Liver (tissue), 9 donors: ENCODE data around the gene GABPB1. TPM values are rescaled to one million over a fixed set of nuclear protein-coding genes. Genes with fewer than 3 reads are reported as not detected.
A peak's percentile ranks its signal among the peaks of the same experiment; 100 is the strongest.

Experiments
- DNase-seq: peaks from one replicate; pipeline ENCODE4 v3.0.0-alpha.2; 2017; ENCODE audit warnings: low spot score
- H3K27ac ChIP-seq, 2 donors: one replicate each; pipeline ENCODE4 v1.7.0; 2013; ENCODE audit warnings: inconsistent platforms in 2 of 2, low read length in 2 of 2, control low read depth in 1 of 2, low read depth in 1 of 2, mild to moderate bottlenecking in 1 of 2
- H3K27me3 ChIP-seq, 4 donors: one replicate each; pipeline versions ENCODE4 v1.6.1 to v1.7.0; 2013; ENCODE audit warnings: low read length in 3 of 4, inconsistent platforms in 1 of 4, mild to moderate bottlenecking in 1 of 4, moderate library complexity in 1 of 4; ENCODE audit not compliant: control insufficient read depth in 4 of 4, insufficient read depth in 4 of 4
- H3K36me3 ChIP-seq, 4 donors: one replicate each; pipeline versions ENCODE4 v1.6.1 to v1.7.0; 2013; ENCODE audit warnings: low read length in 3 of 4, mild to moderate bottlenecking in 3 of 4, low read depth in 1 of 4, moderate library complexity in 1 of 4; ENCODE audit not compliant: control insufficient read depth in 4 of 4, insufficient read depth in 3 of 4
- H3K4me1 ChIP-seq, 4 donors: one replicate each; pipeline versions ENCODE4 v1.6.1 to v1.7.0; 2013; ENCODE audit warnings: low read length in 3 of 4, mild to moderate bottlenecking in 3 of 4, moderate library complexity in 1 of 4; ENCODE audit not compliant: control insufficient read depth in 4 of 4, insufficient read depth in 4 of 4
- H3K4me3 ChIP-seq, 3 donors: one replicate each; pipeline versions ENCODE4 v1.6.1 to v1.7.0; 2013; ENCODE audit warnings: low read length in 3 of 3, control low read depth in 1 of 3, low read depth in 1 of 3, mild to moderate bottlenecking in 1 of 3
- H3K9ac ChIP-seq, 2 donors: one replicate each; pipeline ENCODE4 v1.7.0; 2013; ENCODE audit warnings: low read length in 2 of 2, mild to moderate bottlenecking in 2 of 2, moderate library complexity in 2 of 2, control low read depth in 1 of 2, low read depth in 1 of 2
- H3K9me3 ChIP-seq, 4 donors: one replicate each; pipeline versions ENCODE4 v1.6.1 to v1.7.0; 2013; ENCODE audit warnings: low read length in 3 of 4; ENCODE audit not compliant: control insufficient read depth in 4 of 4
- ATF3 ChIP-seq: IDR thresholded peaks from 2 replicates; pipeline ENCODE4 v1.6.1; 2016; ENCODE audit warnings: antibody characterized with exemption
- CTCF ChIP-seq: fragments of 150-350 bp; IDR thresholded peaks from 2 replicates; pipeline ENCODE4 v1.5.1; 2017; ENCODE audit warnings: improper control_type of control experiment, low read depth, low read length; ENCODE audit not compliant: missing input control
- EGR1 ChIP-seq, 2 donors: IDR thresholded peaks; 2 replicates each; pipeline ENCODE4 v1.6.1; 2016 to 2018; ENCODE audit warnings: antibody characterized with exemption in 2 of 2, low read depth in 2 of 2
- FOXA2 ChIP-seq: IDR thresholded peaks from 2 replicates; pipeline ENCODE4 v1.6.1; 2016; ENCODE audit warnings: antibody characterized with exemption
- GABPA ChIP-seq, 2 donors: IDR thresholded peaks in 1 of 2; conservative IDR thresholded peaks in 1 of 2; 2 replicates each; pipeline ENCODE4 v1.6.1; 2016; ENCODE audit warnings: antibody characterized with exemption in 2 of 2, mild to moderate bottlenecking in 1 of 2, moderate library complexity in 1 of 2
- HNF4A ChIP-seq, 2 donors: conservative IDR thresholded peaks; 2 replicates each; pipeline ENCODE4 v1.6.1; 2016; ENCODE audit warnings: antibody characterized with exemption in 2 of 2, mild to moderate bottlenecking in 2 of 2
- HNF4G ChIP-seq: IDR thresholded peaks from 2 replicates; pipeline ENCODE4 v1.6.1; 2016; ENCODE audit warnings: antibody characterized with exemption
- JUND ChIP-seq, 2 donors: IDR thresholded peaks; 2 replicates each; pipeline ENCODE4 v1.6.1; 2016; ENCODE audit warnings: antibody characterized with exemption in 2 of 2
- MAX ChIP-seq: IDR thresholded peaks from 2 replicates; pipeline ENCODE4 v1.6.1; 2016; ENCODE audit warnings: antibody characterized with exemption
- NR2F2 ChIP-seq: IDR thresholded peaks from 2 replicates; pipeline ENCODE4 v1.6.1; 2016; ENCODE audit warnings: antibody characterized with exemption
- RAD21 ChIP-seq, 2 donors: IDR thresholded peaks; 2 replicates each; pipeline ENCODE4 v1.6.1; 2016; ENCODE audit warnings: antibody characterized with exemption in 2 of 2, mild to moderate bottlenecking in 2 of 2
- REST ChIP-seq: IDR thresholded peaks from 2 replicates; pipeline ENCODE4 v1.6.1; 2016; ENCODE audit warnings: antibody characterized with exemption, mild to moderate bottlenecking
- RXRA ChIP-seq, 2 donors: IDR thresholded peaks; 2 replicates each; pipeline ENCODE4 v1.6.1; 2017 to 2018; ENCODE audit warnings: antibody characterized with exemption in 2 of 2, mild to moderate bottlenecking in 1 of 2
- TAF1 ChIP-seq: conservative IDR thresholded peaks from 2 replicates; pipeline ENCODE4 v1.6.1; 2016; ENCODE audit warnings: antibody characterized with exemption, mild to moderate bottlenecking
- ZBTB33 ChIP-seq: IDR thresholded peaks from 2 replicates; pipeline ENCODE4 v1.6.1; 2016; ENCODE audit warnings: antibody characterized with exemption
- WGBS: extraction: QIAGEN DNeasy Blood & Tissue Kit; methylation state at CpG from one replicate; pipeline ENCODE4 v1.1.7; 2013; 5-methylcytosine and 5-hydroxymethylcytosine counted together
- polyA plus RNA-seq, 2 donors: library from polyadenylated mRNA; stranded (reverse) in 1 of 2; unstranded in 1 of 2; fragments of 200-250 nt in 1 of 2; fragments of >200 nt in 1 of 2; fragmentation: Nextera tagmentation in 1 of 2; extraction: Ambion mirVana in 1 of 2; gene quantifications; one replicate each; pipeline versions ENCODE4 v1.2.1 to v1.2.3, GENCODE V29; 2013 to 2015
- total RNA-seq, 2 donors: library from RNA; depleted of rRNA; stranded (reverse); fragments of >200 nt; gene quantifications; one replicate each; pipeline ENCODE4 v1.2.3, GENCODE V29; 2014
- donor health status: healthy.
- donor health status: healthy.
- donor health status: healthy.
- donor health status: healthy.
- donor health status: healthy.

The GABPB1 gene
- total and polyA plus RNA-seq, 4 donors = 4.4 to 23.6 (median 9.8) TPM

- Histone ChIP-seq H3K36me3 (peaks cover under 1 to 5% (median 2%) of the 10 kb centered on the region in 4 donors), H3K9me3 (no peaks in the 10 kb centered on the region), H3K27ac (peak overlapping the region; percentile 99 to 100), H3K4me3 (peak overlapping the region; percentile 66 to 98 (median 95)), H3K4me1 (peaks cover 5 to 28% (median 17%) of the 10 kb centered on the region in 4 donors), H3K9ac (peak overlapping the region; percentile 96 to 100), H3K27me3 (no peaks in the 10 kb centered on the region)
- under 1% methylated on average over 8 of the region's 8 CpGs for WGBS
- TF ChIP-seq ZBTB33 (no peak), RXRA (IDR thresholded peaks at IDR 0.05) (no peak), ATF3 (no peak), RAD21 (IDR thresholded peaks at IDR 0.05) (no peak), JUND (IDR thresholded peaks at IDR 0.05) (no peak), EGR1 (IDR thresholded peaks at IDR 0.05; ENCODE audit: low read depth in 2 of 2) (no peak), HNF4A (conservative IDR thresholded peaks at IDR 0.05) (no peak), MAX (no peak), REST (no peak), FOXA2 (no peak), NR2F2 (no peak), GABPA (IDR thresholded peaks at IDR 0.05 in 1 of 2, conservative IDR thresholded peaks at IDR 0.05 in 1 of 2) (no peak)
- DNase-seq = no peak
These were observed 564 bp upstream of the GABPB1 start for GRCh38 chr15:50355619-50355905.

- peaks cover 0 to 2% (median 0%) of the 10 kb centered on the region in 4 donors for H3K36me3 ChIP-seq
- peak overlapping the region; percentile 96 to 100 for H3K9ac ChIP-seq
- H3K4me3 ChIP-seq = peak overlapping the region; percentile 66 to 98 (median 95)
- H3K27ac ChIP-seq = peak overlapping the region; percentile 99 to 100
- under 1% methylated on average over 79 of the region's 79 CpGs for WGBS
- no peaks in the 10 kb centered on the region for H3K9me3 ChIP-seq
- H3K27me3 ChIP-seq = no peaks in the 10 kb centered on the region
- DNase-seq = peak; percentile 69
- peaks cover 5 to 38% (median 19%) of the 10 kb centered on the region in 4 donors for H3K4me1 ChIP-seq
- TF ChIP-seq EGR1 (IDR thresholded peaks at IDR 0.05; ENCODE audit: low read depth in 2 of 2) = no peak
- TF ChIP-seq RXRA (IDR thresholded peaks at IDR 0.05) = peak in 1 of 2 donors; percentile 63
- TF ChIP-seq TAF1 = peak; percentile 81
- TF ChIP-seq HNF4G = no peak
- peak; percentile 54 for TF ChIP-seq MAX
- no peak for TF ChIP-seq ATF3
- TF ChIP-seq GABPA (IDR thresholded peaks at IDR 0.05 in 1 of 2, conservative IDR thresholded peaks at IDR 0.05 in 1 of 2) = peak in 1 of 2 donors; percentile 19
- TF ChIP-seq REST = peak; percentile 78
- no peak for TF ChIP-seq NR2F2
- TF ChIP-seq RAD21 (IDR thresholded peaks at IDR 0.05) = peak in 1 of 2 donors; percentile 32
- TF ChIP-seq JUND (IDR thresholded peaks at IDR 0.05) = no peak
- no peak for TF ChIP-seq CTCF
These were observed 792 bp downstream of the GABPB1 start for GRCh38 chr15:50353975-50354837.
